Medulla oblongata (tissue), 1 donor: ENCODE data around the gene EMC1.
"Not testable (repeated sequence)": the region's sequence is repeated elsewhere in the genome, so short reads cannot be mapped to it uniquely, and the experiment has no call there.

Source experiments
- DNase-seq: peaks from one replicate; pipeline ENCODE4 v3.0.0-alpha.2; 2015; ENCODE audit errors: extremely low spot score

Gene EMC1

GRCh38 chr1:19260211-19261138 lies 9.2 kb upstream of the EMC1 start:
- DNase-seq, result no peak

- DNase-seq, result no peak
Measured at GRCh38 chr1:19258353-19258752, 7.0 kb upstream of the EMC1 start.

DNA sequence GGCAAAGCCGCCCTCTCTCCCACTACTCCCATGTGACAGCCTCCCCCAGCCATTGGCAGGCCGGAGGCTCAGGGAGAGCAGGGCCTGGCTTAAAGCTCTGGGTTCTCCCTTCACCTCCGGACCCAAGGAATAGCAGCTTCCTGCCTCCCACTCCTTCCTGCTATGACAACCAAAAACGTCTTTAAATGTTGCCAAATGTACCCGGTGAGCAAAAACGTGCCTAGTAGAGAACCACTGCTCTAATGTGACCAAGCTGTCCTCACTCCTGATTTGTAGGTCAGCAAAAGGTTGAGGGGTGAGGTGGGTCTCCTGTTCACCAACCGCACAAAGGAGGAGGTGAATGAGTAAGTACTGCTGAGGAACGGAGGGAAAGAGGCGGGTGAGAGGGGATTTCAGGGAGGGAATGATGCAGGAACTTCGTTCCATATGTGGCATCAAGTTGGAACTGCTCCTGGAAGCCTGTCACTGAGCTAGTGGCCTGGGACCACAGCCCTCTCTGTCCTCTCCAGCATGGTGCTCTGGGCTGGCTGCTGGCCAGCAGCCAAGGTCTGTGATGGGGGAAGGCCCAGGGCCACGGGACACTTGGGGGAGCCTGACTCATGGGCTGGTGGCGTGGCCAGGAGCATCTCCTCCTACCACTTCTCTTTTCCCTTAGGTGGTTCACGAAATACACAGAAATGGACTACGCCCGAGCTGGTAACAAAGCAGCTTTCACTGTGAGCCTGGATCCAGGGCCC lies 6.0 kb upstream of the EMC1 start:
- no peak for DNase-seq

DNA sequence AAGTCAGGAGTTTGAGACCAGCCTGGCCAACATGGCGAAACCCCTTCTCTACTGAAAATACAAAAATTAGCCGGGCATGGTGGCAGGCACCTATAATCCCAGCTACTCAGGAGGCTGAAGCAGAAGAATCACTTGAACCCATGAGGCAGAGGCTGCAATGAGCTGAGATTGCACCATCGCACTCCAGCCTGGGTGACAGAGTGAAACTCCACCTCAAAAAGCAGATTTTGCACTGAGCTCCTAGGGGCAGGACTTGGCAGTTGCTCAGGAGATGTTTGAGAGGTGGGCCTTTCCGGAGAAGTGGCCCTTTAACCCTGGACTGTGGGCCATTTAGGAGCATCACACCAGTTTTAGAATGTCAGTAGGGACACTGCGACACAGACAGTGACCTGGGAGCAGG lies 5.0 kb upstream of the EMC1 start:
- not testable (repeated sequence) for DNase-seq

GRCh38 chr1:19255288-19255687 lies 4.0 kb upstream of the EMC1 start:
- DNase-seq, result no peak

GRCh38 chr1:19254416-19254815 lies 3.1 kb upstream of the EMC1 start:
- DNase-seq, result peak; percentile 24

- no peak for DNase-seq
Measured at GRCh38 chr1:19250629-19251304, 557 bp downstream of the EMC1 start.

- peak; percentile 46 for DNase-seq
Measured at GRCh38 chr1:19240673-19241538, 10.4 kb downstream of the EMC1 start.

DNA sequence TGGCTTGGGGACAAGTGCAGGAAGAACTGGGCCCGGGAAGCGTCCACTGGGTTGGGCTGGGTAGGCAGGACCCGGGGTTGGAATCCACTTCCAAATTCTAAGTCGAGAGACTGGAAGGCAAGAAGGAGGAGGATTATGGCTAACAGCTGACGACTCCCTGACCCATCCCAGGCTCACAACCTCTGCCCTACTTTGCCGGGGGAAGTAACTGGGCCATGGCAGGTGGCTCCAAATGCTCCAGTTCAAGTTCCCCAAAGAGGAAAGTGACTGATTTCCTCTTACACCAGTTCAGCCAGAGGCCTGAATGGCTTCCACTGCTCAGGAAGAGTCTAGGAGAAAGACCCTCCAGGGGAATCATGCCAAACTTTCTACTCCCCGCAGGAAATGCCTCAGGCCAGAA lies 11.4 kb downstream of the EMC1 start:
- DNase-seq, result no peak

- no peak for DNase-seq
Measured at GRCh38 chr1:19234224-19234623, 17.1 kb downstream of the EMC1 start.

- DNase-seq, result no peak
Measured at GRCh38 chr1:19232524-19232846, 18.8 kb downstream of the EMC1 start.

- DNase-seq, result peak; percentile 45
Measured at GRCh38 chr1:19231736-19232523, 19.4 kb downstream of the EMC1 start.

- no peak for DNase-seq
Measured at GRCh38 chr1:19229828-19230325, 21.4 kb downstream of the EMC1 start.

- DNase-seq, result no peak
Measured at GRCh38 chr1:19229229-19229628, 22.1 kb downstream of the EMC1 start.

DNA sequence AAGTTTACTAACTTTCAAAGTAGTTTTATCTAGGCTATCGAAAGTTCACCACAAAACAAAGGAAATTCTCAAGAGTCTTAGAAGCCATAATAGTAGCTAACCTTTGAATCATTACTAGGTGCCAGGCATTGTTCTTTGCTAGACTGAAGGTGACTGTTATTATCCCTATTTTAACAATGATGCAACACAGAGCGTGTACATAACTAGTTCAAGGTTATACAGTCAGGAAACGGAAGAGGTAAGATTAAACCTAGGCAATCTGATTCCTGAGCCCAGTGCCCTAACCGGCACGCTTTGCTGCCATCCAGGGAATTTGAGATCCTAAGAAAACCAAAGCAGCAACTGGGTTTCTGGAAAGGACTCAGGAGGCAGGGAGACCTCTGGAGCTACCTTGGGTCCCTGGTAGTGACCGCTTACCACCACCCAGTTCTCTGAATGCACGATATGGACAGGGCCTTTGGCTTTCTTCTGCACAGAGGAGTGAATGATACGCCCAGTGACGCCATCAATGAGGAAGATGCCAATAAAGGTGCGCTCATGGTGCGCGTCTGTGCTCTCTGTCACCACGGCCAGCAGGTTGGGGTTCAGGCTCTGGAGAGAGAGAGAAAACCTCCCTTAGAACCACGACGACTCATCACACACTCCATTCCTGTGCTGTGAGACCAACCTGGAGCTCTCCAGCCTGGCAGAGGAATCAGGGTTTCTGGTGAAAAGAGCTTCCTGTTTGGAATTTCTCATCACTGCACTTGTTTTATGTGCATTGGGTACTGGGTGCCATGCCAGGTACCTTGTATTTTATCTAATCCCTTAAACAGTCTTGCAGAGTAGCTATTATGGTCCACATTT lies 28.1 kb downstream of the EMC1 start:
- DNase-seq, result no peak

DNA sequence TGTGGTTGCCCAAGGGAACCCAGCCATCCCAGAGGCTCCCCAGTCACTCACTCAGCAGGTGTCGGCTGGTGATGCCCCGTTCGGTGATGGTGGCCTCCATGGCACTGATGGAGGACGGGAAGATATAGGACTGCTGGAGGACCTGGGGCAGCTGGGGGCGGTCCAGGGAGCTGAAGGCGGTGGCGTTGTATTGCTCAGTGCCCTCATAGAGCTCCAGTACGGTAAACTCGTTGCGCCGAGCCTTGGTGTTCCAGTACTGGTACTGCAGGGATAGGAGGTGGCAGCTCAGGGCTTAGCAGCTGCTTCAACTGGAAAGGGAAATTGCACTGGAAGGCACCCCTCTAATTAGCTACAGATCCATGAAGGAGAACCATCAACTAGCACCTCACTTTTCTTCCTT lies 28.8 kb downstream of the EMC1 start:
- DNase-seq, result no peak

DNA sequence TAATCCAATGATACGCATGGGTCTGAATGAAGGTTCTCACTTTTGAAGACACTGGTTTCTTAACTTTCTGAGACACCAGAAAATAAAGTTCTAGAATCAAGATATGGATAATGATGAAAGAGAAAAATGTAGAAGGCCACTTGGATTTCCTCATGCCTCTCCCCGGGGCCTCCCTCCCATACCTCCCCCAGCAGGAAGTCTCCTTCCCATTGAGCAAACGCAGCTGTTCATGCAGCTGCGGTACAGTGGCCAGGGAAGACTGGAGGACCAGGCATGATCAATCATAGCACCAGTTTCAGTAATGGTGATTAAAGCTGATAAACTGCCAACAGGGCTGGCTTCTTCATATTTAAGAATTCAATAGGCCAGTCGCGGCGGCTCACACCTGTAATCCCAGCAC lies 30.3 kb downstream of the EMC1 start:
- no peak for DNase-seq

- DNase-seq, result no peak
Measured at GRCh38 chr1:19220080-19220846, 31.1 kb downstream of the EMC1 start.

- DNase-seq, result no peak
Measured at GRCh38 chr1:19219451-19219850, 31.9 kb downstream of the EMC1 start.
